SIG-M5 treated with dmso at 0.1 percent for 504 hours (cell line): Measurements from ENCODE around the gene G6PD.
"Not testable (repeated sequence)": the region's sequence is repeated elsewhere in the genome, so short reads cannot be mapped to it uniquely, and the experiment has no call there.

Source experiments
- DNase-seq: peaks from one replicate; lab custom pipeline; 2025; ENCODE audit not compliant: unreplicated experiment; lab: John Stamatoyannopoulos, UW

Gene G6PD

GRCh38 chrX:154515966-154516655 is 30.5 kb downstream of the G6PD start, which contains the start of gene FAM3A:
Gene FAM3A (minus strand): TSS chrX:154516232. CDS start chrX:154515772, 460 bp downstream.
- DNase-seq, result peak; percentile 83

GRCh38 chrX:154515090-154515965 is 31.3 kb downstream of the G6PD start:
- DNase-seq, result peak; percentile 10

GRCh38 chrX:154513716-154514115 is 32.9 kb downstream of the G6PD start:
- DNase-seq, result no peak

GRCh38 chrX:154512879-154513553 is 33.6 kb downstream of the G6PD start:
- no peak for DNase-seq

- DNase-seq, result no peak
Measured at GRCh38 chrX:154511761-154512160, 34.9 kb downstream of the G6PD start.

GRCh38 chrX:154509455-154509854 is 37.2 kb downstream of the G6PD start:
- no peak for DNase-seq

- no peak for DNase-seq
Measured at GRCh38 chrX:154508384-154508745, 38.3 kb downstream of the G6PD start.

GRCh38 chrX:154507673-154508383 is 38.8 kb downstream of the G6PD start:
- DNase-seq, result no peak

GRCh38 chrX:154506483-154507332 is 39.9 kb downstream of the G6PD start:
- no peak for DNase-seq

GRCh38 chrX:154505734-154506133 is 40.9 kb downstream of the G6PD start:
- no peak for DNase-seq

GRCh38 chrX:154502989-154503388 is 43.7 kb downstream of the G6PD start:
- no peak for DNase-seq

- no peak for DNase-seq
Measured at GRCh38 chrX:154502098-154502497, 44.5 kb downstream of the G6PD start.

GRCh38 chrX:154501423-154501822 is 45.2 kb downstream of the G6PD start:
- not testable (repeated sequence) for DNase-seq

GRCh38 chrX:154496591-154497137 is 50.0 kb downstream of the G6PD start:
- DNase-seq, result not testable (repeated sequence)

- DNase-seq, result no peak
Measured at GRCh38 chrX:154495472-154495922, 51.1 kb downstream of the G6PD start.

- DNase-seq, result no peak
Measured at GRCh38 chrX:154494715-154495114, 51.9 kb downstream of the G6PD start.

- peak; percentile 83 for DNase-seq
Measured at GRCh38 chrX:154490414-154491083, 56.1 kb downstream of the G6PD start, which contains the start of gene SLC10A3. Gene SLC10A3 (minus strand): TSS chrX:154490629. CDS start chrX:154488940, 1,689 bp downstream.

GRCh38 chrX:154490021-154490413 is 56.6 kb downstream of the G6PD start:
- DNase-seq, result no peak

- no peak for DNase-seq
Measured at GRCh38 chrX:154489182-154489581, 57.5 kb downstream of the G6PD start.
